HepG2 (cell line): ENCODE measurements around the gene SLC44A4. TPM values are rescaled to one million over a fixed set of nuclear protein-coding genes. Genes with fewer than 3 reads are reported as not detected.

Source experiments
- ATF5 ChIP-seq: sonication (generic); formaldehyde crosslinking; IDR thresholded peaks from 2 replicates; pipeline ENCODE4 v1.4.0; 2020; ENCODE audit warnings: mild to moderate bottlenecking, low read depth, missing genetic modification reagents
- CBX1 ChIP-seq: IDR thresholded peaks from one replicate; pipeline ENCODE4 v1.6.1; 2016; ENCODE audit warnings: antibody characterized with exemption, low read depth
- CBX5 ChIP-seq: sonication (generic); formaldehyde crosslinking; IDR thresholded peaks from 2 replicates; pipeline ENCODE4 v1.4.0; 2020; ENCODE audit warnings: missing genetic modification reagents, borderline replicate concordance
- ELF4 ChIP-seq: sonication (generic); formaldehyde crosslinking; IDR thresholded peaks from 2 replicates; pipeline ENCODE4 v1.5.0; 2020; ENCODE audit warnings: missing genetic modification reagents, mild to moderate bottlenecking, moderate library complexity, borderline replicate concordance
- KIAA2018 ChIP-seq: sonication (generic); formaldehyde crosslinking; IDR thresholded peaks from 2 replicates; pipeline ENCODE4 v1.5.0; 2020; ENCODE audit warnings: mild to moderate bottlenecking, missing genetic modification reagents, borderline replicate concordance
- TRAFD1 ChIP-seq: sonication (generic); formaldehyde crosslinking; IDR thresholded peaks from 2 replicates; pipeline ENCODE4 v1.5.1; 2020; ENCODE audit warnings: missing genetic modification reagents, mild to moderate bottlenecking, borderline replicate concordance
- XRCC5 ChIP-seq: fragments of 200-400 bp; formaldehyde crosslinking; optimal IDR thresholded peaks from 2 replicates; pipeline ENCODE3; 2017; ENCODE audit warnings: mild to moderate bottlenecking, low read length
- ZNF451 ChIP-seq: sonication (generic); formaldehyde crosslinking; IDR thresholded peaks from 2 replicates; pipeline ENCODE4 v1.5.0; 2020; ENCODE audit warnings: mild to moderate bottlenecking, missing genetic modification reagents
- ZNF761 ChIP-seq: sonication (generic); formaldehyde crosslinking; conservative IDR thresholded peaks from 2 replicates; pipeline ENCODE4 v1.4.0; 2020; ENCODE audit warnings: mild to moderate bottlenecking, missing genetic modification reagents
- polyA plus RNA-seq, 8 experiments: library from polyadenylated mRNA; depleted of rRNA in 3 of 8; stranded (reverse) in 7 of 8; unstranded in 1 of 8; fragments of >200 nt; fragmentation: Illumina TruSeq in 4 of 8; extraction: Trizol in 4 of 8; gene quantifications; 2 replicates each; pipeline versions ENCODE4 v1.2.1 to v1.2.3, GENCODE V29; 2011 to 2016; ENCODE audit warnings: low read depth in 4 of 8, missing spikeins in 1 of 8, mixed read lengths in 1 of 8; ENCODE audit not compliant: insufficient read depth in 1 of 8
- total RNA-seq, 5 experiments: library from RNA; depleted of rRNA; stranded (reverse); fragments of >200 nt; fragmentation: Illumina TruSeq; extraction: Trizol; gene quantifications; 2 replicates each; pipeline ENCODE4 v1.2.3, GENCODE V29; 2016; ENCODE audit warnings: low read depth in 1 of 5
- TF ChIP-seq, protein P1 (sequence below): IDR thresholded peaks from 2 replicates; pipeline ENCODE4 v1.6.1; 2018; ENCODE audit warnings: missing genetic modification reagents, mild to moderate bottlenecking, missing compliant biosample characterization
- TF ChIP-seq, protein P2 (sequence below): sonication (generic); formaldehyde crosslinking; IDR thresholded peaks from 2 replicates; pipeline ENCODE4 v1.4.0; 2020; ENCODE audit warnings: missing genetic modification reagents

The SLC44A4 gene
- total and polyA plus RNA-seq, 2 of the 13 experiments (the other 11 are each of a cell fraction or from before 2014, with no cell fraction given) = 3.5 to 5.9 TPM

DNA sequence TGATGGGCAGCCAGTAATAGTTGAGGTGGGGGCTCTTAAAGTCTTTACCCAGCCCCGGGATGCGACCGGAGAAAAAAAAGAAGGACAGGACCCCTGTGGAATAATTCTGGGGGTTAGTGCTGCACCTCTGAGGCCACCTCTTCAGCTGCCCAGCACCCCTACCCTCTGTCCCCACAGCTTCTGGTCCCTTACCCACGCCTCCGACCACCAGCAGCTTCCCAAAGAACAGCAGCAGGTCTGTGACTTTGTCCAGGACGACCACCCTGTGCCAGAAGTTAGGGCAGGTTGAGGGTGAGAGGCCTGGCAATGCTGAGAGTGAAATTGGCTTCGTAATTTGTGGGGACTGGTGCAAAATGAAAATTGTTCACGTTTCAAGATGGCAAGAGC lies 14.0 kb downstream of the SLC44A4 start (continued):
- TF ChIP-seq, protein P1, sequence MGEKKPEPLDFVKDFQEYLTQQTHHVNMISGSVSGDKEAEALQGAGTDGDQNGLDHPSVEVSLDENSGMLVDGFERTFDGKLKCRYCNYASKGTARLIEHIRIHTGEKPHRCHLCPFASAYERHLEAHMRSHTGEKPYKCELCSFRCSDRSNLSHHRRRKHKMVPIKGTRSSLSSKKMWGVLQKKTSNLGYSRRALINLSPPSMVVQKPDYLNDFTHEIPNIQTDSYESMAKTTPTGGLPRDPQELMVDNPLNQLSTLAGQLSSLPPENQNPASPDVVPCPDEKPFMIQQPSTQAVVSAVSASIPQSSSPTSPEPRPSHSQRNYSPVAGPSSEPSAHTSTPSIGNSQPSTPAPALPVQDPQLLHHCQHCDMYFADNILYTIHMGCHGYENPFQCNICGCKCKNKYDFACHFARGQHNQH = no peak
- TF ChIP-seq CBX1 (no peak), ATF5 (CRISPR knock-in tag) (no peak), XRCC5 (no peak), ELF4 (no peak), TRAFD1 (CRISPR knock-in tag) (no peak), CBX5 (CRISPR knock-in tag) (no peak), KIAA2018 (CRISPR knock-in tag) (no peak), ZNF451 (CRISPR knock-in tag) (no peak), ZNF761 (CRISPR knock-in tag) (no peak)
- TF ChIP-seq, protein P2, sequence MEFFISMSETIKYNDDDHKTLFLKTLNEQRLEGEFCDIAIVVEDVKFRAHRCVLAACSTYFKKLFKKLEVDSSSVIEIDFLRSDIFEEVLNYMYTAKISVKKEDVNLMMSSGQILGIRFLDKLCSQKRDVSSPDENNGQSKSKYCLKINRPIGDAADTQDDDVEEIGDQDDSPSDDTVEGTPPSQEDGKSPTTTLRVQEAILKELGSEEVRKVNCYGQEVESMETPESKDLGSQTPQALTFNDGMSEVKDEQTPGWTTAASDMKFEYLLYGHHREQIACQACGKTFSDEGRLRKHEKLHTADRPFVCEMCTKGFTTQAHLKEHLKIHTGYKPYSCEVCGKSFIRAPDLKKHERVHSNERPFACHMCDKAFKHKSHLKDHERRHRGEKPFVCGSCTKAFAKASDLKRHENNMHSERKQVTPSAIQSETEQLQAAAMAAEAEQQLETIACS (CRISPR knock-in tag) = no peak
